ENCODE measurements around the gene RARRES2.
"Not testable (repeated sequence)": the region's sequence is repeated elsewhere in the genome, so short reads cannot be mapped to it uniquely, and the experiment has no call there.

RARRES2 gene
- total RNA-seq = 0 to 1.3 (median 0) reads per million in 17 experiments

- no peak for DNase-seq
Measured at GRCh38 chr7:150341263-150342120, at the start of gene RARRES2. Gene RARRES2 (minus strand): TSS chr7:150341629. CDS start chr7:150340609, 1,020 bp downstream.

- DNase-seq = no peak
Measured at GRCh38 chr7:150390205-150390604, 48.8 kb upstream of the RARRES2 start.

GRCh38 chr7:150389532-150389816 is 48.0 kb upstream of the RARRES2 start:
- DNase-seq = no peak

GRCh38 chr7:150388709-150389531 is 47.5 kb upstream of the RARRES2 start:
- DNase-seq = peak; percentile 50 to 76 (median 63)

- DNase-seq = no peak
Measured at GRCh38 chr7:150388306-150388705, 46.9 kb upstream of the RARRES2 start.

- not testable (repeated sequence) for DNase-seq
Measured at GRCh38 chr7:150385884-150386283, 44.5 kb upstream of the RARRES2 start.

GRCh38 chr7:150385302-150385723 is 43.9 kb upstream of the RARRES2 start:
- DNase-seq = no peak

- peak; percentile 28 to 73 (median 64) for DNase-seq
Measured at GRCh38 chr7:150384406-150385301, 43.2 kb upstream of the RARRES2 start.

GRCh38 chr7:150383710-150384397 is 42.4 kb upstream of the RARRES2 start:
- no peak for DNase-seq

GRCh38 chr7:150382844-150383225 is 41.4 kb upstream of the RARRES2 start:
- DNase-seq = no peak

GRCh38 chr7:150382123-150382843 is 40.9 kb upstream of the RARRES2 start:
- no peak for DNase-seq

- no peak for DNase-seq
Measured at GRCh38 chr7:150381785-150382122, 40.3 kb upstream of the RARRES2 start.

- no peak for DNase-seq
Measured at GRCh38 chr7:150381096-150381495, 39.7 kb upstream of the RARRES2 start.

- no peak for DNase-seq
Measured at GRCh38 chr7:150380463-150380862, 39.0 kb upstream of the RARRES2 start.

GRCh38 chr7:150379441-150380379 is 38.3 kb upstream of the RARRES2 start:
- DNase-seq = peak; percentile 14 to 54 (median 30)

- peak; percentile 96 to 99 (median 98) for DNase-seq
Measured at GRCh38 chr7:150378853-150379440, 37.5 kb upstream of the RARRES2 start, which contains the start of gene ZNF775. Gene ZNF775 (plus strand): TSS chr7:150379330. CDS start chr7:150388471, 9,141 bp downstream.

- DNase-seq = peak; percentile 32 to 65 (median 49)
Measured at GRCh38 chr7:150378115-150378852, 36.9 kb upstream of the RARRES2 start.

GRCh38 chr7:150377635-150378034 is 36.2 kb upstream of the RARRES2 start:
- no peak for DNase-seq

GRCh38 chr7:150377196-150377595 is 35.8 kb upstream of the RARRES2 start:
- DNase-seq = peak; percentile 48 to 63 (median 62)

Data from suppressor macrophage (primary cell).